Smooth muscle cell (in vitro differentiated cells): ENCODE measurements around the gene TMEM132E. TPM values are rescaled to one million over a fixed set of nuclear protein-coding genes. Genes with fewer than 3 reads are reported as not detected.

Experiments
- DNase-seq: peaks from one replicate; lab custom pipeline; 2025; ENCODE audit not compliant: unreplicated experiment; lab: John Stamatoyannopoulos, UW
- H2AFZ ChIP-seq: fragments of 200-600 bp; sonication (generic); 2 replicates; pipeline ENCODE4 v1.6.0; 2016; ENCODE audit warnings: antibody characterized with exemption, low read depth, mild to moderate bottlenecking
- H3F3A ChIP-seq: fragments of 200-600 bp; sonication (generic); 2 replicates; pipeline ENCODE4 v1.6.0; 2017; ENCODE audit warnings: antibody characterized with exemption, low read depth
- H3K27ac ChIP-seq: fragments of 200-600 bp; sonication (generic); 2 replicates; pipeline ENCODE4 v1.5.1; 2016; ENCODE audit warnings: low read depth, mild to moderate bottlenecking
- H3K27me3 ChIP-seq: fragments of 200-600 bp; sonication (generic); 2 replicates; pipeline ENCODE4 v1.6.1; 2016; ENCODE audit warnings: low read depth, mild to moderate bottlenecking
- H3K36me3 ChIP-seq: fragments of 200-600 bp; sonication (generic); 2 replicates; pipeline ENCODE4 v1.5.1; 2016; ENCODE audit warnings: low read depth
- H3K4me1 ChIP-seq: fragments of 200-600 bp; sonication (generic); 2 replicates; pipeline ENCODE4 v1.5.1; 2016; ENCODE audit warnings: low read depth
- H3K4me2 ChIP-seq: fragments of 200-600 bp; sonication (generic); 2 replicates; pipeline ENCODE4 v1.6.0; 2016; ENCODE audit warnings: mild to moderate bottlenecking
- H3K4me3 ChIP-seq: fragments of 200-600 bp; sonication (generic); 2 replicates; pipeline ENCODE4 v1.5.1; 2016; ENCODE audit warnings: mild to moderate bottlenecking
- H3K79me2 ChIP-seq: fragments of 200-600 bp; sonication (generic); 2 replicates; pipeline ENCODE4 v1.6.0; 2016; ENCODE audit warnings: low read depth, mild to moderate bottlenecking
- H3K9ac ChIP-seq: fragments of 200-600 bp; sonication (generic); 2 replicates; pipeline ENCODE4 v1.6.0; 2016; ENCODE audit warnings: low read depth
- H3K9me3 ChIP-seq: fragments of 200-600 bp; sonication (generic); replicated peaks from 2 replicates; pipeline ENCODE4 v1.5.1; 2016; ENCODE audit warnings: low read depth
- H4K20me1 ChIP-seq: fragments of 200-600 bp; sonication (generic); 2 replicates; pipeline ENCODE4 v1.6.0; 2016; ENCODE audit warnings: low read depth
- CTCF ChIP-seq: fragments of 200-600 bp; sonication (generic); IDR thresholded peaks from 2 replicates; pipeline ENCODE4 v1.5.1; 2017; ENCODE audit warnings: borderline replicate concordance, mild to moderate bottlenecking, antibody characterized with exemption; ENCODE audit not compliant: insufficient read depth, poor library complexity, severe bottlenecking
- WGBS: methylation state at CpG from one replicate; pipeline ENCODE4 v1.1.7; 2016; ENCODE audit warnings: low lambda C conversion rate; 5-methylcytosine and 5-hydroxymethylcytosine counted together
- polyA plus RNA-seq: library from polyadenylated mRNA; unstranded; fragments of >200 nt; fragmentation: Nextera tagmentation; extraction: Ambion mirVana; gene quantifications from 2 replicates; pipeline ENCODE4 v1.2.1, GENCODE V29; 2016
- total RNA-seq: library from RNA; depleted of rRNA; stranded (reverse); fragments of >200 nt; gene quantifications from 2 replicates; pipeline ENCODE4 v1.2.3, GENCODE V29; 2014

TMEM132E gene
- total and polyA plus RNA-seq, 2 experiments from 2014 or later, result 0.13 to 0.17 TPM

GRCh38 chr17:34637548-34638525 is 58.5 kb downstream of the TMEM132E start:
- H3K4me3 ChIP-seq, result no peak overlapping the region
- peak; percentile 20 for DNase-seq
- H3K9ac ChIP-seq, result no peak overlapping the region
- no peak overlapping the region for H3K27ac ChIP-seq
- no peak overlapping the region for H2AFZ ChIP-seq
- H3F3A ChIP-seq, result no peaks in the 10 kb centered on the region
- TF ChIP-seq CTCF, result peak; percentile 75
- peaks cover 64% of the 10 kb centered on the region for H3K27me3 ChIP-seq
- H3K79me2 ChIP-seq, result no peaks in the 10 kb centered on the region
- H4K20me1 ChIP-seq, result no peaks in the 10 kb centered on the region
- peak overlapping the region; percentile 43 for H3K4me2 ChIP-seq
- no peaks in the 10 kb centered on the region for H3K9me3 ChIP-seq
- no peaks in the 10 kb centered on the region for H3K4me1 ChIP-seq
- 68% methylated on average over 60 of the region's 73 CpGs for WGBS
- no peaks in the 10 kb centered on the region for H3K36me3 ChIP-seq

GRCh38 chr17:34638526-34639260 is 59.3 kb downstream of the TMEM132E start:
- no peaks in the 10 kb centered on the region for H3K4me1 ChIP-seq
- H3K9ac ChIP-seq, result no peak overlapping the region
- H3K27ac ChIP-seq, result no peak overlapping the region
- no peak for DNase-seq
- peaks cover 62% of the 10 kb centered on the region for H3K27me3 ChIP-seq
- WGBS, result 48% methylated on average over 17 of the region's 17 CpGs
- no peaks in the 10 kb centered on the region for H3K9me3 ChIP-seq
- H3K4me3 ChIP-seq, result no peak overlapping the region
- H3K79me2 ChIP-seq, result no peaks in the 10 kb centered on the region
- H3K36me3 ChIP-seq, result no peaks in the 10 kb centered on the region
- no peak overlapping the region for H3K4me2 ChIP-seq
- H4K20me1 ChIP-seq, result no peaks in the 10 kb centered on the region
- H2AFZ ChIP-seq, result no peak overlapping the region
- H3F3A ChIP-seq, result no peaks in the 10 kb centered on the region
- TF ChIP-seq CTCF, result no peak

- H2AFZ ChIP-seq, result no peak overlapping the region
- no peaks in the 10 kb centered on the region for H3K36me3 ChIP-seq
- no peak overlapping the region for H3K4me3 ChIP-seq
- no peak overlapping the region for H3K4me2 ChIP-seq
- no peak for TF ChIP-seq CTCF
- no peak for DNase-seq
- 87% methylated on average over 6 of the region's 6 CpGs for WGBS
- no peaks in the 10 kb centered on the region for H3K9me3 ChIP-seq
- H3K79me2 ChIP-seq, result no peaks in the 10 kb centered on the region
- H3F3A ChIP-seq, result no peaks in the 10 kb centered on the region
- peaks cover 55% of the 10 kb centered on the region for H3K27me3 ChIP-seq
- H4K20me1 ChIP-seq, result no peaks in the 10 kb centered on the region
- H3K4me1 ChIP-seq, result no peaks in the 10 kb centered on the region
- H3K27ac ChIP-seq, result no peak overlapping the region
- H3K9ac ChIP-seq, result no peak overlapping the region
Observed at GRCh38 chr17:34639706-34640425, 60.5 kb downstream of the TMEM132E start.
